GM21737 (cell line): ENCODE results near the gene PARD3.

ENCODE experiments used
- ATAC-seq: cut with Tn5 transposase; IDR thresholded peaks from one replicate; pipeline ENCODE4 v1.9.1; 2021; ENCODE audit warnings: mild to moderate bottlenecking, moderate library complexity; ENCODE audit not compliant: unreplicated experiment

The PARD3 gene

DNA sequence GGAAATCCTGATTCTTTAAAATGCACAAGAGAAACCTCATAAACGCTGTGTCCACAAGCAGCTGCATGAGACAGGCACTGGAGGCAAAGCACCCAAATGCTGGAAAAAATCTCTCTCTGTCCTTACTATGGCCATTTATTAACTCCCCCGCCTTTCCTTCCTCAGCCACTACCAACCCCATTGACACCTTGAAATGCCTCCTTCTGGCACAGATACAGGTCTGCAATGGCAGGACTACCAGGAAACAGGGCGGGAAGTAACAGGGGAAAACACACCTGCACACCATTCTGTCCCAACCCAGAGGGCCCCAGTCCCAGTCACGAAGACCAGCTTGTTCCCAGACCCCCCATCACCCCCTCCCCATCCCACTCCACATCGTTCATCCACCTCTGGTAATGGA, 224.3 kb downstream of the PARD3 start:
- ATAC-seq, result no peak

DNA sequence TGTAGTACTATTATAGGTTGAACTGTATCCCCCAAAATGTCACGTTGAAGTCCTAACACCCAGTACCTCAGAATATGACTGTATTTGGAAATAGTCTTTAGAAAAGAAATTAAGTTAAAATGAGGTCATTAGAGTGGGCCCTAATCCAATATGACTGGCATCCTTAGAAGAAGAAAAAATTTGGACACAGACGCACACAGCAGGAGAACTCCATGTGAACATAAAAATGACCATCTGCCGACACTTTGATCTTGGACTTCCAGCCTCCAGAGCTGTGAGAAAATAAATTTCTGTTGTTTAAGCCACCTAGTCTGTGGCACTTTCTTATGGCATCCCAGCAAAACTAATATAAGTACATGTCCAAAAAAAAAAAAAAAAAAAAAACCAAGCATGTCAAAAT, 225.8 kb downstream of the PARD3 start:
- ATAC-seq, result no peak

DNA sequence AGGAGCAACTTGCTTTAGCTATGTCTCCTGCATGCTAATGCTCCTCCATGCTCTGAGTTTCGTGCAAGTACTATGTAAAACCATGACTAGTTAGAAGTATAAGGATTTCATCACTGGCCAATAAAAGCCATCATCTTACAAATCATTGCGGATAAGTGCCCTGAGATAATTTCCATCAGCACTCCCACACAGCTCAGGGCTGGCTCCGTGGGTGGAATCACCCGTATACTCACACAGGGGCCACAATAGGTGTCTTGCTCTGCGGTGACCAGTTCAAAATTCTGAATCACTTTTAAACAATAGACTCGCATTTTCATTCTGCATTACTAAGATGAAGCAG, 227.4 kb downstream of the PARD3 start:
- no peak for ATAC-seq

DNA sequence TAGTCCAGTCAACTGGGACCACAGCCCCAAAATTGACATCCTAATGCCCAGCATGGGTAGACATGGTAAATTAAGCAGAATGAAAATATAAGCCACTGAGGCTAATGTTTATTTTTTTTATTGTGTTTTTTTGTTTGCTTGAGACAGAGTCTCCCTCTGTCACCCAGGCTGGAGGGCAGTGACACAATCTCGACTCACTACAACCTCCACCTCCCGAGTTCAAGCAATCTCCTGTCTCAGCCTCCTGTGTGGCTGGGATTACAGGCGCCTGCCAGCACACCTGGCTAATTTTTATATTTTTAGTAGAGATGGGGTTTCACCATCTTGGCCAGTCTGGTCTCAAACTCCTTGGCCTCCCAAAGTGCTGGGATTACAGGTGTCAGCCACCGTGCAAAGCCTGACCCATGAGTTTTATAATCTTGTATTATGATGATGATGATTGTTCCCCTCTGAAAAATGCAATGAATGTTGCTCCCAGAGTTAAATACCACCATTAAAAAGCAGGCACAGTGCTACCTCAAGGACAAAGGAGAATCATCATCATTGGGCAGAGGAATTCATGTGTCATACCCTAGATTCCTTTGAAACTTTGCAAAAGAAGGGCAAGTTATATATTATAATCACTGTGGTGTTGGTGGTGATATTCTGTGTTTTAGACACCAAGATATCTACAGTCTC, 228.0 kb downstream of the PARD3 start:
- no peak for ATAC-seq

DNA sequence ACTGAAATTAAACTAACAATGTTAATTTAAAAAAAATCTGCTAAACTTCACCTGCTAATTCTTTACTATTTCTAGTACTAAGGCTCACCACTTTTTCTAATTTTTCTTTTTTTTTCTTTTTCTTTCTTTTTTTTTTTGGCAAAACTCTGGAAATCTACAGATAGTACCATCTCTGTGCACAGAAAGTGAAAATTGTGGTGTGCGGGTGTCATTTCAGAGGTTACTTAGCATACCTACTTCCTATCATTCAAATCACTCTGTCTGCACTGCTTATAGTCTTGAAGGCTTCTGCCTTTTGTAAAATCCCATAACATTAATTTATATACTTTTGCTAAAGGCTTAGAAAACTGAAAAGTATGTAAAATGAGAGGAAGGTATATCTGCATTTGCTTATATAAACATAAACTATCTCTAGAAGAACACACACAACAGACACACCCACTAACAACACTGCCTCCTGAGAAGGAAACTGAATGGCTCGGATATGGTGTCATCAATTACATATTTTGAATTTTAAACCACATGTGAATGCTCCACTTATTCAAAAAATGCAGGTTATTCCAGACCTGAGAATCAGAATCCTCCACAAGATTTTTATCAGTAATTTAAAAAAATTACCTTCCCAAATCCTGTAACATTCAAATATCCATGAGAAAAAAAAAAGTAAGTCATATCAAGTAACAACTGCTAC, 229.5 kb downstream of the PARD3 start:
- no peak for ATAC-seq

DNA sequence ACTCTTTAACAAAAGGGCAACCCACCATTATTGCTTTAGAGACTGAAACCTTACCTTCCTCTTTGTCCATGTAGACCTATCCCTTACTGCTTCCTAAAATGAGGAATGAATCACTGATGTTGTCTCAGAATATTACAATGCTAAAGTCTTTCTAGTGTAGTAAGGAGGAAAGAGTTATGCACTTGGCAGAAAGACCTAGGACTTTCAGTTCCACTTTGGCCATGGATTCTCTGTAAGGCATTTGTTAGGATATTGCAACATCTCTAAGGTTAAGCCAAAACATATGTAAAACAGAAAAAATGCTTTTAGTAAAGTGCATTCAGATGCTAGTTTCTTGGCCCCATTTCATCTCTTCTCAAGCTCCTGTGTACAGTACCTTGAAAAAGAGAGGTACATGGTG, 230.9 kb downstream of the PARD3 start:
- ATAC-seq, result no peak

DNA sequence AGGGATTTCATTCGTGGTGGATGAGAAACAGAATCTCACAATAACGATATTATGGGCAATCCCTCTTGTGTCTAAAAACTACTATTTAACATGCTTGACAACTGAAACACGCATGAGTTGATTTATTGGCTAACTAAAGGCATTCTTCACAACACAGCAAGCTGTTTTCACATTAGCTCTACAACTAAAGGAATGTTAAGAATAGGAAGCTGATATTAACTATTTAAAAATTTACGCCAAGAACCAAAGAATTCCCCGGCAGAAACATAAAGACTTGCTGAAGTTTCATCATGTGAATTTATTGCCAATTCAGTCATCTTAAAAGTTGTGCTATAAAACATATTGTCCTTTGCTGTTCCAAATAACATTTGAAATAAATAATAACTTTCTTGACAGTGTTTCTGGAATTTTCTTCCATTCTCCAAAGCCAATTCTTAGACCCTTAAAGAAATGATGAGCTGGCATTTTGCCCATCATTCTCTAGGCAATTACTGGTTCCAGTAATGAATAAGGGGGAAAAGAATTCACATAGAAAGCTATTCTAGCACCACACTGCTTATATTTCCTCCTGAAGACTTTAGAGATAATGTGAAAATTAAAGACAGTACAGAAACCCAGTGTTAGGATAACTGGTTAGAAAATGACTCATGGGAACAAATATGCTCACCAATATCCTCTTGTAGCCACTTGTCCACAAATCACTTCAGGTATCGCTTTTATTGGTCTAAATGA, 233.1 kb downstream of the PARD3 start:
- no peak for ATAC-seq

DNA sequence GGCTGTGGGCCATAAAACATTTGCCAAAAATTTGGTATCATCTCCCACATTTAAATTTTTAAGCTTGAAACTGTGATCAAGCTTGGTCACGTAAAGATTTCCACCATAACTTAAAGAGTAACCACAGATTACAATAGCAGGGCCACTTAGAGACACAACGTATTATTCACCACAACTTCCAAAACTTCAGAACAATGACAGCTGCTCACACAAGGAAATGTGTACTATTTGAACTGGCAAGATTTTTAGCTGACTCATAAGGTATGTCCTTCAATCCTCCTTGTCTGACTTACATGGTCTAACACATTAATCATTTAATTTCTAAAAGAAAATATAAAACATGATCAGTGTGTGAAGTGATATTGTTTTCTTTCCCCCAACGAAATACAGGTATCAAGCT, 234.5 kb downstream of the PARD3 start:
- ATAC-seq, result no peak

DNA sequence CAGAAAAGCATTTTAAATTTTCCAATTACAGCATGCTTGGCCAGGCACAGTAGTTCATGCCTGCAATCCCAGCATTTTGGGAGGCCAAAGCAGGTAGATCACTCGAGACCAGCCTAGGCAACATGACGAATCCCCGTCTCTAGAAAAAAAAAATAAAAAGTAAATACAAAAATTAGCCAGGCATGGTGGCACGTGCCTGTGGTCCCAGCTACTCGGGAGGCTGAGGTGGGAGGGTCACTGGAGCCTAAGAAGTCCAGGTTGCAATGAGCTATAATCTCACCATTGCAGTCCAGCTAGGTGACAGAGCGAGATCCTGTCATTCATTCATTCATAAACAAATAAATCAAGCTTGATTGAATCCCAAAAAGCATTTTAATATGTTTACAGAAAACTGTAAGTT, 234.9 kb downstream of the PARD3 start:
- ATAC-seq, result no peak

DNA sequence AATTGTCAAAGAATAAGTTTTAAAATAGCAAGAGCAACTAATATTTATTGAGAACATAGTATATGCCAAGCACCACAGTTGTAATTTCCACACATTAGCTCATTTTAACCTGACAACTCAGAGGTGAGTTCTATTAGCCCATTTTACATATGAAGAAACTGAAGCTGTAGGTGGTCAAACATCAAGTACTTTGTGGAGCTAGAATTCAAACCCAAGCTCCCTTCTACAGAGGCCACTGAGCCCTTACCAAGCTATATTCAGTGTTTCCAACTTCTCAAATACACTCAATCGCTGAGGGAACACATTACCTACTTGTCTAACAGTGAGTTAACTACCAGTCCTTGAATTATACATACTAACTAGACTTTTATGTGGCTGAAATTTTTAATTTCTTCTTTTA, 236.6 kb downstream of the PARD3 start:
- no peak for ATAC-seq

DNA sequence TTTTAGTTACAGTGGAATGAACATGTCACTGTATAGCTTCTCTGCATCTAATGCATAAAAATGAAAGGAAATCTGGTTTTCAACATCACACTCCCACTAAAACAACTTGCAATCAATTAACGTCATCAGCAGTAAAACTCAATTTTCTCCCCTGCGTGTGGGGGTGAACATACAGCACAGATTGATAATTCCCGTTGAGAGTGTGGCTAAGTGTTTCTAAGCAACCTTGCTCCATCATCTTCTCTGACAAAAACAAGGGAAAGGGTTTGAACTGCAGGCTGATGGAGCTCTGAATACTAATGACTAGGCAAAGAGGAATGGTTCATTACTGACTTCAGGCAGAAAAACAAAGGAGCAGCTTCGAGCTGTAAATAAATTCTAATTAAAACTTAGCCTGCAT, 238.3 kb downstream of the PARD3 start:
- no peak for ATAC-seq

DNA sequence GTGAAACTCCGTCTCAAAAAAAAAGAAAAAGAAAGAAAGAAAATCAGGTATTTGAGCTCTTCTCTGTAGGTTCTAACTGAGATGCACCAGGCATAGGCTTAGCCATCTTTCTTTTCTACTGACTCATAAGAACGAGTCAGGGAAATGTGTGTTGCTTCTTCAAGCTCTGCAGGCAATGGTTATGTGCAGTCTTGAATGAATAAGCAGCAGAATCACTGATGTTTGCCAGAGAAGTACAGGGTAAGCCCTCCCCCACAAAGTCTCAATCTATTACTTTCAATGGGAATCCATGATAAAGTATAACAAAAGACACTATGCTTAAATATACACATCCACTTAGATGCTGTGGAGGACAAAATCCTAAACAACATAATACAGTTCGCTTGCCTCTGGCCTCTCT, 239.2 kb downstream of the PARD3 start:
- ATAC-seq, result no peak

DNA sequence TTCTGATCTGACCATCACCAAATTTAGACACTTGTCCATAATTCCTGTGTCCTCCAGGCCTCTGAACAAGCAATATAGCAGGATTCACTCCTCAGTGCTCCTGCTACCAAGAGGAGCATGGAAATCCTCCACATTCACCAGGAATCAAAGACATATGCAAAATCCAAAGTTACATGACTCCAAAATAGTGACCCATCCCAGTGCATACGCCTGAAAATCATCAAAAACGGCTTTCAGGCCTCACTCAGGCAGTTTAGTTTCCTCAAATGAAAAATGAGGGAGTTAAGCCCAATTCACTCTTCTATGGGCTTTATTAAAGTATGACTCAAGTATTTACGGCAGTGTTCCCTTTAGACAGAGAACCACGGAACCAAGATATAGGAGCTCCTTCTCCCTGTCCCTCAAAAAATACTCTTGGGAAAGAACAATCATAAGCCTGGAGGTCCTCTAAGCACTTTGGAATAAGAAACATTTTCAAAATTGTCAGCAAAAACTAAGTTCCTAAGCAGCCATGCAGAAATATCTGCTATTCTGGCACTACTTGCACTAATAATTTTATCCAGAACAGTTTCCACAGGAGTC, 240.7 kb downstream of the PARD3 start:
- no peak for ATAC-seq

DNA sequence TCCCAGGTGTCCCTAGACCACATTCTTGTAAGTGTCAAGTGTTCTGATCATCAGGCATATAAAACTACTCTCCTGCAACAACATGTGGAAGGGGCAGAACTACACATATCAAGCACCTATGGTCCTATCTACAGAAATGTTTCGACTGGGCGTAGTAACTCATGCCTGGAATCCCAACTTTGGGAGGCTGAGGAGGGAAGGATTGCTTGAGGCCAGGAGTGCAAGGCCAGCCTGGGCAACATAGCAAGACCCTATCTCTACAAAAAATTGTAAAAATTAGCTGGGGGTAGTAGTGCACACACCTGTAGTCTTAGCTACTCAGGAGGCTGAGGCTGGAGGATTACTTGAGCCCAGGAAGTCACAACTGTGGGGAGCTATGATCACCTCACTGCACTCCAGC, 244.2 kb downstream of the PARD3 start:
- ATAC-seq, result no peak

DNA sequence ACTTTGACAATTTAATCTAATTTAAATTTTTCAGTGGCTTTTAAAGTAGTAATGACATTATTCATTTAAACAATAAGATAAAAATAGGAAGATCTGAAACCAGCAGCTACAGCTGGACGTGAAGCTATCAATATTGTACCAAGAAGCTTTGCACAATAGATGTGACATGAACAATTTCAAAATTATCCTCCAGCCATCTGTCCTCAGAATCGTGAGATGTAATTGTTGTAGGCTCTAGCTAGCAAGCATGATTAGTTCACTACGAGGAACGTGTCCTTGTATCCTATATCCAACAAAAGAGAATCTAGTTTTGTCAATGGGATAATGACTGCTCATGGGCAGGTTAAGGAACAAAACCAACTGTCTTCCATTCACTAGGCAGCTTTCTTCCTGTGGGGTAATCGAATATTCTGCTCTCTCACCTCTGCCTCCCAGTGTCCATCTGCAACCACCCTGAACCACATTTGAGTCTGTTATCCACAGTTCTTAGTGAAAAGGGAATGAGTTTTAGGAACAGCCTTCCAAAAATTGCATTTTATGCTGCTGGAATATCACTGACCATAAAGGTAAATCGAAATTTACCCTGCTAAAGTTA, 247.3 kb downstream of the PARD3 start:
- ATAC-seq, result no peak

DNA sequence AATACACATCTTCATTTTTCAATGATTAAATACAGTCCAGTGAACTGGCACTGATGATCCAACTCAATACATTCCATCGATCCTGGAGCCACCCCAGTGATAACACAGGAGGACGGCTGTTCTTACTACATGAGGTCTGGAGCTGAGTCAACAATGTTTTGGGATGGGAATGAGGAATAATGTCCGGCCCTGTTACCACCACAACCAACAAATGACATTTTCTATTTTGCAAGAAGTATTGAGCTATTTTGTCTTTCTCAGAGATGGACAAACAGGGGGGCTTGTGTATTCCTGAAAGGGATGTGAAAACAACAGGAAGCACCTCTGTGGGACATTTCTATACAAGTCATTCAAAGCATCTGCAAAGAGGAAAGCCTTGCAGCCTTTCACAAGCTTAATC, 249.2 kb downstream of the PARD3 start:
- ATAC-seq, result no peak

DNA sequence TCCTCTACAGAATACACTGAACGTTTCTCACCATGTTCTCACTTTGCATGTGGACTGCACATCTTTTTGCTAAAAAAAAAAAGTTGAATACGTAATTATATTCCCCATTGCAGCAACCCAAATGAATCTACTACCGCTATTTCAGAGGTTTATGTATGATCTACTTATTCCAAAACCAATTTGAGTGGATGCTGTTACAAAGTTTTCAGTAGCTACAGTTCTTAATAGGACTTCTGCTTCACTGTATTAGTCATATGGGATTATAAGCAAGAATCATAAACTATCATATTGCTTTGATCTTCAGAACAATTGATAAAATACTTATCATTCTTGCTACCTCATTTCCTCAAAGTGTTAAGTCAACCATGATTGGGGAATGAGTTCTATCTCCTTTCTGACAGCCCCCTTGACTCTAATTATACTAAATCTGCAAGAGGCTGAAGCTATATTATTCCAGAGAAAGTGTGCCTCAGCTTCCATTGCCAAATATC, 257.0 kb downstream of the PARD3 start:
- ATAC-seq, result no peak

DNA sequence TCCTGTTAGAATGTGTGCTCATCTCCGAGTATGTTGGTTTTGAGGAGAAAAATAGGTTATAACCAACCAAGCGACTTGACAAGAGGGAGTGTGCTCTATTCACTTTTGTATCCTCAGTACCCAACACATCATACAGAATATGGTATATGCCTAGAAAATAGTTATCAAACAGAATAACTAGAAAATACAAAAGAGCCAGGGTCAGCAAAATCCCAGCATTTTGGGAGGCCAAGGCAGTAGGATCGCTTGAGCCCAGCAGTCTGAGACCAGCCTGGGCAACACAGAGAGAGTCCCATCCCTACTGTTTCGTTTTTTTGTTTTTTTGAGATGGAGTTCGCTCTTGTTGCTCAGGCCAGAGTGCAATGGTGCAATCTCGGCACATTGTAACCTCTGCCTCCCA, 257.9 kb downstream of the PARD3 start:
- no peak for ATAC-seq

DNA sequence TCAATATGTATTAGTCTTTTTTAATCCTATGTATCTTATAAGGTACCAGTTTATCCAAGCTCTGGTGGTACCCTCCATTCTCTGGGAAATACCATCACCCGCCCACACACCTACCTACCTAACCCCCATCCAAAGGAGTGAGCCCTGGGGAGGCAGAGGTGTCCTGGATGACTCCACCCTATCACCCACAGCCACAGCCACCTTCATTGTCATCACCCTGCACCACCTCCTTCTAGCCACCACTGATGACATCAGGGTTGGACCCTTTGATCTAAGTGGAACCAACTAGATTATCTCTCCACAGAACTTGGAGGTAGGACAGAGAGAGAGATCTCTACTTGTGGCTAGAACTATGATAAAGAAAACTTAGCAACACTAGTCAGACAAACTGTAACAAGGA, 259.4 kb downstream of the PARD3 start:
- no peak for ATAC-seq

DNA sequence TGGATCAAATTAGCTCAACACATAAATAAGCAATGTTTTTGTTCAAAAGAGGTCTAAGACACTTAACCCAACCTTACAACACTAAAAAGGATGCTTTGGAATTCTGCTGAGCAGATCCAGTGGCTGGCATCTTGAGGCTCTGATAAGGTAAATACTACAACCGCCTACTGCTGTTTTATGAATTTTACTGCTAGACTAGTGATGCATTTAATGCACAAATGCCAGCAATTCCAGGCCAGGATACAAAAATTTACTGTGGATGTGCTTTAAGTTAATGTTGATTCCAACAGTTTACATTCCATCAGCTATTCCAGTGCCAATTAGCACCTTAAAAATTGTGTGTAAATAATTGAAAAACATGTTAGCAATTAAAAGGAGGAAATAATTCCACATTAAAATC, 261.3 kb downstream of the PARD3 start:
- no peak for ATAC-seq

DNA sequence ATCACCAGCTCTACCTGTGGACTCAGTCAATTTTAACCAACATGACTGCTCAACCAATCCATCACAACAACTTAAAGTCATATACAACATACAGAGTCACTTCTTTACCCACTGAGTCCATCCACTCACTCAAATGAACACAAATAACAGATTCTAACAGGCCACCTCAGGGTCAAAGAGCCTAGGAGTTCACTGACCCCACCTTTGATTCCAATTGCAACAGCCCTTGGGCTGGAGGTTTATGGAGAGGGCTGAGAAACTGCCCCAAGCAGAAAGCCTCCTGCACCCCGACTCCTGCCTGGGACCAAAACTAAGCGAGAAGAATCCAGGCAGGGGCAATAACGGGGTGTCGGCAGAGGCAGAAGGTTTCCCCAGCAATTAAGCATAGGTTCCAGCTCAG, 263.8 kb downstream of the PARD3 start:
- ATAC-seq, result no peak
